ACC112 (cell line): ENCODE measurements around the gene S1PR5.

Experiments
- H2AFZ ChIP-seq: fragments of 200-600 bp; sonication (generic); one replicate; pipeline ENCODE4 v1.6.0; 2017; ENCODE audit warnings: antibody characterized with exemption, low read length; ENCODE audit not compliant: unreplicated experiment
- H3K27ac ChIP-seq: fragments of 200-600 bp; sonication (generic); 2 replicates; pipeline ENCODE4 v1.5.1; 2014; ENCODE audit warnings: low read depth, mild to moderate bottlenecking, antibody characterized with exemption, low read length, moderate library complexity
- H3K27me3 ChIP-seq: fragments of 200-600 bp; sonication (generic); 2 replicates; pipeline ENCODE4 v1.6.1; 2014; ENCODE audit warnings: mild to moderate bottlenecking, antibody characterized with exemption, low read length, moderate library complexity, mixed read lengths; ENCODE audit not compliant: insufficient read depth
- H3K36me3 ChIP-seq: fragments of 200-600 bp; sonication (generic); 2 replicates; pipeline ENCODE4 v1.6.1; 2016; ENCODE audit warnings: mild to moderate bottlenecking, antibody characterized with exemption, low read length, moderate library complexity, mixed read lengths; ENCODE audit not compliant: insufficient read depth
- H3K4me1 ChIP-seq: fragments of 200-600 bp; sonication (generic); one replicate; pipeline ENCODE4 v1.6.1; 2016; ENCODE audit warnings: low read length, mixed read lengths; ENCODE audit not compliant: insufficient read depth, unreplicated experiment, control insufficient read depth
- H3K4me3 ChIP-seq: fragments of 200-600 bp; sonication (generic); 2 replicates; pipeline ENCODE4 v1.5.1; 2014; ENCODE audit warnings: mild to moderate bottlenecking, low read depth, low read length
- H3K79me2 ChIP-seq: fragments of 200-600 bp; sonication (generic); one replicate; pipeline ENCODE4 v1.6.0; 2016; ENCODE audit warnings: low read length; ENCODE audit not compliant: control insufficient read depth, unreplicated experiment, insufficient read depth

Gene S1PR5

GRCh38 chr19:10467104-10467706 is 50.0 kb downstream of the S1PR5 start:
- H3K27ac ChIP-seq = no peak overlapping the region
- H3K36me3 ChIP-seq = no peaks in the 10 kb centered on the region
- no peak overlapping the region for H2AFZ ChIP-seq

DNA sequence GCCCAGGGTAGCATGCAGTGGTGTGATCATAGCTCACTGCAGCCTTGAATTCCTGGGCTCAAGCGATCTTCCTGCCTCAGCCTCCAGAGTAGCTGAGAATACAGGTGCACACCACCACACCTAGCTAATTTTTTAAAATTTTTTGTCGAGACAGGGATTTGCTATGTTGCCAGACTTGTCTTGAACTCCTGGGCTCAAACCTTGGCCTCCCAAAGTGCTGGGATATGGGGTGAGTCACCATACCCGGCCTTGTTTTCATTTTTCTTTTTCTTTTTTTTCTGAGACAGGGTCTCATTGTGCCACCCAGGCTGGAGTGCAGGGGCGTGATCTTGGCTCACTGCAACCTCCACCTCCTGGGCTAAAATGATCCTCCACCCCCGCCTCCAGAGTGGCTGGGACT is 52.8 kb downstream of the S1PR5 start:
- no peaks in the 10 kb centered on the region for H3K27me3 ChIP-seq

More at GRCh38 chr19:10467104-10467706, 50.0 kb downstream of the S1PR5 start:
- H3K4me1 ChIP-seq = no peaks in the 10 kb centered on the region
- H3K79me2 ChIP-seq = no peaks in the 10 kb centered on the region
- no peaks in the 10 kb centered on the region for H3K27me3 ChIP-seq
- no peak overlapping the region for H3K4me3 ChIP-seq

More for the DNA sequence above, 52.8 kb downstream of the S1PR5 start:
- H3K4me3 ChIP-seq = no peak overlapping the region
- no peaks in the 10 kb centered on the region for H3K36me3 ChIP-seq
- H3K4me1 ChIP-seq = no peaks in the 10 kb centered on the region
- no peak overlapping the region for H3K27ac ChIP-seq
- H3K79me2 ChIP-seq = no peaks in the 10 kb centered on the region
- H2AFZ ChIP-seq = no peak overlapping the region
